HCT116 (cell line): Measurements from ENCODE around the gene AVEN. TPM values are rescaled to one million over a fixed set of nuclear protein-coding genes. Genes with fewer than 3 reads are reported as not detected.

Source experiments
- ATAC-seq: fragments of 200-7000 bp; cut with Tn5 transposase; 2 replicates; pipeline ENCODE4 v1.9.1; 2020; ENCODE audit warnings: mild to moderate bottlenecking, moderate library complexity
- BruUV-seq: library from RNA; stranded (reverse); fragments of 400-500 nt; replicated peaks from 2 replicates; lab custom pipeline; 2021; lab: Mats Ljungman, UMichigan
- CTCF ChIA-PET: fragments of 300-600 bp; sonication (Branson Sonifier 250); formaldehyde crosslinking; loops from one replicate; lab custom pipeline; 2021; ENCODE audit warnings: antibody characterized with exemption; lab: Charles Lee
- POLR2A ChIA-PET: fragments of 300-600, 350-600 bp; sonication (Branson Sonifier 250); formaldehyde crosslinking; loops from one replicate; lab custom pipeline; 2021; ENCODE audit warnings: antibody characterized with exemption; lab: Charles Lee
- RAD21 ChIA-PET, 2 experiments: fragments of 300-600 bp; sonication (Branson Sonifier 250); formaldehyde crosslinking; loops; one replicate each; lab custom pipeline; 2023; ENCODE audit warnings: low total read pairs in 2 of 2; ENCODE audit not compliant: uncharacterized antibody in 2 of 2, unreplicated experiment in 2 of 2, low non-redundant PET in 1 of 2; lab: Charles Lee
- DNase-seq: peaks from one replicate; pipeline ENCODE4 v3.0.0-alpha.2; 2010; ENCODE audit warnings: low read depth, low spot score
- H2AFZ ChIP-seq: fragments of 200-600 bp; shearing (Covaris generic), sonication (generic); 2 replicates; pipeline ENCODE4 v1.6.1; 2017; ENCODE audit warnings: low read depth, mixed run types, mixed read lengths, antibody characterized with exemption, low read length; ENCODE audit not compliant: poor library complexity, severe bottlenecking
- H3K27ac ChIP-seq: 2 replicates; pipeline ENCODE4 v1.5.1; 2012; ENCODE audit warnings: low read depth, low read length
- H3K27me3 ChIP-seq: fragments of 200-600 bp; sonication (generic); 2 replicates; pipeline ENCODE4 v1.6.1; 2016; ENCODE audit warnings: mixed run types, low read length, mixed read lengths; ENCODE audit not compliant: insufficient read depth
- H3K36me3 ChIP-seq, 2 experiments: fragments of 200-500 bp in 1 of 2; fragments of 200-600 bp in 1 of 2; sonication (Bioruptor generic) in 1 of 2; sonication (generic) in 1 of 2; 2 replicates each; pipeline versions ENCODE4 v1.5.1 to v1.6.1; 2014 to 2016; ENCODE audit warnings: low read length in 2 of 2, inconsistent platforms in 1 of 2, mixed read lengths in 1 of 2, mixed run types in 1 of 2; ENCODE audit not compliant: insufficient read depth in 2 of 2, control insufficient read depth in 1 of 2
- H3K4me1 ChIP-seq, 2 experiments: fragments of 200-600 bp in 1 of 2; sonication (generic) in 1 of 2; 2 replicates each; pipeline versions ENCODE4 v1.5.1 to v1.6.1; 2012 to 2017; ENCODE audit warnings: low read length in 2 of 2, inconsistent platforms in 1 of 2, mild to moderate bottlenecking in 1 of 2, mixed read lengths in 1 of 2, mixed run types in 1 of 2, moderate library complexity in 1 of 2; ENCODE audit not compliant: insufficient read depth in 2 of 2, control insufficient read depth in 1 of 2
- H3K4me2 ChIP-seq: fragments of 200-600 bp; sonication (generic); 2 replicates; pipeline ENCODE4 v1.6.1; 2017; ENCODE audit warnings: mixed run types, low read length, mixed read lengths
- H3K4me3 ChIP-seq, 2 experiments: fragments of 200-600 bp in 1 of 2; sonication (generic) in 1 of 2; replicated peaks in 1 of 2; 2 replicates each; pipeline ENCODE4 v1.5.1; 2011 to 2016; ENCODE audit warnings: low read length in 2 of 2, control low read depth in 1 of 2, low read depth in 1 of 2, mild to moderate bottlenecking in 1 of 2, mixed read lengths in 1 of 2, mixed run types in 1 of 2
- H3K79me2 ChIP-seq: fragments of 200-600 bp; sonication (generic); 2 replicates; pipeline ENCODE4 v1.6.1; 2017; ENCODE audit warnings: mild to moderate bottlenecking, mixed run types, low read length, moderate library complexity, mixed read lengths; ENCODE audit not compliant: insufficient read depth
- H3K9ac ChIP-seq: fragments of 200-600 bp; sonication (generic); 2 replicates; pipeline ENCODE4 v1.6.1; 2016; ENCODE audit warnings: low read length, mixed read lengths
- H3K9me2 ChIP-seq: fragments of 200-600 bp; sonication (generic), shearing (Covaris generic); 2 replicates; pipeline ENCODE4 v1.6.1; 2017; ENCODE audit warnings: mixed run types, mild to moderate bottlenecking, moderate library complexity; ENCODE audit not compliant: insufficient read depth
- H3K9me3 ChIP-seq, 2 experiments: fragments of 200-500 bp in 1 of 2; fragments of 200-600 bp in 1 of 2; sonication (Bioruptor generic) in 1 of 2; sonication (generic) in 1 of 2; 2 replicates each; pipeline ENCODE4 v1.6.1; 2014 to 2017; ENCODE audit warnings: low read length in 2 of 2, mixed read lengths in 2 of 2, inconsistent platforms in 1 of 2, low read depth in 1 of 2, mild to moderate bottlenecking in 1 of 2, mixed run types in 1 of 2, moderate library complexity in 1 of 2; ENCODE audit not compliant: control insufficient read depth in 1 of 2, insufficient read depth in 1 of 2
- H4K20me1 ChIP-seq: fragments of 200-600 bp; sonication (generic), shearing (Covaris generic); 2 replicates; pipeline ENCODE4 v1.6.1; 2017; ENCODE audit warnings: mixed run types, mild to moderate bottlenecking, moderate library complexity; ENCODE audit not compliant: insufficient read depth
- CBX3 ChIP-seq: IDR thresholded peaks from 2 replicates; pipeline ENCODE4 v1.6.1; 2012; ENCODE audit warnings: low read depth
- EGR1 ChIP-seq: IDR thresholded peaks from 2 replicates; pipeline ENCODE4 v1.6.1; 2012; ENCODE audit warnings: low read depth
- EZH2 ChIP-seq: fragments of 200-600 bp; sonication (generic); IDR thresholded peaks from 2 replicates; pipeline ENCODE4 v1.6.1; 2017; ENCODE audit warnings: antibody characterized with exemption, mixed run types
- EZH2phosphoT487 ChIP-seq: fragments of 200-600 bp; IDR thresholded peaks from 2 replicates; pipeline ENCODE4 v1.6.1; 2018; ENCODE audit warnings: antibody characterized with exemption, borderline replicate concordance
- FOSL1 ChIP-seq: IDR thresholded peaks from 2 replicates; pipeline ENCODE4 v1.6.1; 2012; ENCODE audit warnings: low read depth
- POLR2A ChIP-seq: IDR thresholded peaks from 2 replicates; pipeline ENCODE4 v1.7.0; 2011; ENCODE audit warnings: borderline replicate concordance; ENCODE audit not compliant: insufficient read depth, insufficient read length; ENCODE audit errors: extremely low read depth
- POLR2AphosphoS5 ChIP-seq: IDR thresholded peaks from 2 replicates; pipeline ENCODE4 v1.6.1; 2011; ENCODE audit warnings: mild to moderate bottlenecking, low read depth, low read length, moderate library complexity
- RAD21 ChIP-seq: IDR thresholded peaks from 2 replicates; pipeline ENCODE4 v1.6.1; 2012; ENCODE audit warnings: low read depth, mild to moderate bottlenecking
- SP1 ChIP-seq: IDR thresholded peaks from 2 replicates; pipeline ENCODE4 v1.6.1; 2012; ENCODE audit warnings: low read depth
- TCF7L2 ChIP-seq: IDR thresholded peaks from 2 replicates; pipeline ENCODE4 v1.7.0; 2011; ENCODE audit warnings: borderline replicate concordance, inconsistent platforms; ENCODE audit not compliant: insufficient read depth, insufficient read length; ENCODE audit errors: extremely low read depth
- ZFX ChIP-seq: fragments of 450-650 bp; IDR thresholded peaks from 2 replicates; pipeline ENCODE4 v1.6.1; 2017
- ZNF274 ChIP-seq: fragments of 200-500 bp; sonication (Bioruptor generic); IDR thresholded peaks from 2 replicates; pipeline ENCODE4 v1.6.1; 2014; ENCODE audit warnings: mild to moderate bottlenecking, low read depth, low read length, inconsistent platforms
- intact Hi-C: fragments of 100-400 bp; cut with micrococcal nuclease; formaldehyde crosslinking; loops from 2 replicates; pipeline ENCODE4 v1.10.0; 2022
- total RNA-seq: library from RNA; stranded (reverse); gene quantifications from one replicate; pipeline ENCODE4 v1.2.1, GENCODE V29; 2021; ENCODE audit not compliant: unreplicated experiment
- TF ChIP-seq, protein P1 (sequence below): IDR thresholded peaks from 2 replicates; pipeline ENCODE4 v1.6.1; 2012; ENCODE audit warnings: low read depth

AVEN gene
- total RNA-seq, 1 experiment from 2014 or later: 6.8 TPM

DNA sequence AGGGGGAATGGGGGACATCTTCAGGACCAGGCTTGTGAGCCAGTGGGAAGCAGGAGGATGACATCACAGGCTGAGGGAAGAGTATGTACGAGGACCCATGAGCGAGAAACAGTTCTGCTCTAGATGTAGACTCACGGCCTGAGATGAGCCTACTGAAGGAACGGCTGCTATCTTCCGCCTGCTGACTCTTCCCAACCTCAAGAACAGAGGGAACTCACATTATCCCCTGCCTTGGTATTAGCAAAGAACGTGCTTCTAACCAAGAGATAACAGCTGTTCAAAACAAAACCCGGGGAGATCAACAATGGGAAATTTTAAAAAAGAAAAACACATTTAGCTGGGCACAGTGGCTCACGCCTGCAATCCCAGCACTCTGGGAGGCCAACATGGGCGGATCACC is 25.3 kb downstream of the AVEN start:
- no TSS peak for BruUV-seq
- Histone ChIP-seq H3K9ac (no peak overlapping the region), H3K79me2 (no peaks in the 10 kb centered on the region), H3K9me3 (no peaks in the 10 kb centered on the region), H4K20me1 (no peaks in the 10 kb centered on the region), H3K4me2 (no peak overlapping the region), H2AFZ (no peak overlapping the region), H3K4me3 (no peak overlapping the region), H3K27ac (no peak overlapping the region), H3K27me3 (no peaks in the 10 kb centered on the region), H3K9me2 (no peaks in the 10 kb centered on the region), H3K4me1 (no peaks in the 10 kb centered on the region), H3K36me3 (no peaks in the 10 kb centered on the region)
- ChIA-PET POLR2A (no interaction called here), RAD21 (no interaction called here), CTCF (no interaction called here)
- no peak for DNase-seq
- intact Hi-C loops: no loop called here
- TF ChIP-seq ZFX: no peak
- no peak for TF ChIP-seq FOSL1
- TF ChIP-seq POLR2A: no peak
- TF ChIP-seq RAD21: no peak
- no peak for TF ChIP-seq EGR1
- no peak for TF ChIP-seq CBX3
- no peak for TF ChIP-seq EZH2phosphoT487
- TF ChIP-seq SP1: no peak
- no peak for TF ChIP-seq TCF7L2
- no peak for ATAC-seq

DNA sequence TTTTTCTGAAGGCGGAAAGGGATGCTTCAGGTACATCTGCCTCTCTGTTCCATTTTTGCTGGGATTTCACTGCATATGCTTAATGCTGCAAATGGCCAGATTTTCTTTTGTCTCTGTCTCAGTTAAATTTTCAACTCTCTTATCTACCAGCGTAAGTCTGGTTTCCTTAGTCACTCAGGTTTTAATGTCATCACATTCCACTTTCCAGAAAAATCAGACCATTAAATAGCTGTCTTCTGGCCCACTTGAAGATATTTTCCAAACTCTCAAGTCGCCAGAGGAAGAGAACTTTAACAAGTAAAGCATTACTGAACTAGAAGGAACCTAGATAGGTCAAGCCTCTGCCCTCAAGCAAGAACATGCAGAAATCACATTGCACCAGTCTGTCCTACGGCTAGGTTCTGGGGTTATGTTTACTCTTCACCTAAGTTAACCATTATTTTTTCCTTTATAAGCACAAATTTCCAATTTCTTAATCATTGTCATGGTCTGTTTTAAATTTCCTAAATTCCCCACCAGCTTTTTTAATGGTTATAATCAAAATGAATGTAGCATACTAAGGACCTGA is 26.5 kb downstream of the AVEN start:
- ChIA-PET CTCF (no interaction called here), RAD21 (no interaction called here), POLR2A (no interaction called here)
- Histone ChIP-seq H3K27me3 (no peaks in the 10 kb centered on the region), H2AFZ (no peak overlapping the region), H3K79me2 (no peaks in the 10 kb centered on the region), H3K27ac (no peak overlapping the region), H4K20me1 (no peaks in the 10 kb centered on the region), H3K4me2 (no peak overlapping the region), H3K9me3 (no peaks in the 10 kb centered on the region), H3K9me2 (no peaks in the 10 kb centered on the region), H3K36me3 (no peaks in the 10 kb centered on the region), H3K4me1 (no peaks in the 10 kb centered on the region), H3K9ac (no peak overlapping the region), H3K4me3 (no peak overlapping the region)
- ATAC-seq: no peak
- intact Hi-C loops: no loop called here
- BruUV-seq: no TSS peak
- TF ChIP-seq ZNF274: no peak
- TF ChIP-seq POLR2AphosphoS5: no peak
- no peak for TF ChIP-seq EZH2
- no peak for TF ChIP-seq ZFX
- TF ChIP-seq EGR1: no peak
- TF ChIP-seq, protein P1, sequence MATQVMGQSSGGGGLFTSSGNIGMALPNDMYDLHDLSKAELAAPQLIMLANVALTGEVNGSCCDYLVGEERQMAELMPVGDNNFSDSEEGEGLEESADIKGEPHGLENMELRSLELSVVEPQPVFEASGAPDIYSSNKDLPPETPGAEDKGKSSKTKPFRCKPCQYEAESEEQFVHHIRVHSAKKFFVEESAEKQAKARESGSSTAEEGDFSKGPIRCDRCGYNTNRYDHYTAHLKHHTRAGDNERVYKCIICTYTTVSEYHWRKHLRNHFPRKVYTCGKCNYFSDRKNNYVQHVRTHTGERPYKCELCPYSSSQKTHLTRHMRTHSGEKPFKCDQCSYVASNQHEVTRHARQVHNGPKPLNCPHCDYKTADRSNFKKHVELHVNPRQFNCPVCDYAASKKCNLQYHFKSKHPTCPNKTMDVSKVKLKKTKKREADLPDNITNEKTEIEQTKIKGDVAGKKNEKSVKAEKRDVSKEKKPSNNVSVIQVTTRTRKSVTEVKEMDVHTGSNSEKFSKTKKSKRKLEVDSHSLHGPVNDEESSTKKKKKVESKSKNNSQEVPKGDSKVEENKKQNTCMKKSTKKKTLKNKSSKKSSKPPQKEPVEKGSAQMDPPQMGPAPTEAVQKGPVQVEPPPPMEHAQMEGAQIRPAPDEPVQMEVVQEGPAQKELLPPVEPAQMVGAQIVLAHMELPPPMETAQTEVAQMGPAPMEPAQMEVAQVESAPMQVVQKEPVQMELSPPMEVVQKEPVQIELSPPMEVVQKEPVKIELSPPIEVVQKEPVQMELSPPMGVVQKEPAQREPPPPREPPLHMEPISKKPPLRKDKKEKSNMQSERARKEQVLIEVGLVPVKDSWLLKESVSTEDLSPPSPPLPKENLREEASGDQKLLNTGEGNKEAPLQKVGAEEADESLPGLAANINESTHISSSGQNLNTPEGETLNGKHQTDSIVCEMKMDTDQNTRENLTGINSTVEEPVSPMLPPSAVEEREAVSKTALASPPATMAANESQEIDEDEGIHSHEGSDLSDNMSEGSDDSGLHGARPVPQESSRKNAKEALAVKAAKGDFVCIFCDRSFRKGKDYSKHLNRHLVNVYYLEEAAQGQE: no peak
- no peak for DNase-seq
